HG03045 (cell line): ENCODE results near the gene TSPAN9.

Experiments
- ATAC-seq: cut with Tn5 transposase; IDR thresholded peaks from one replicate; pipeline ENCODE4 v1.9.1; 2021; ENCODE audit warnings: mild to moderate bottlenecking, moderate library complexity; ENCODE audit not compliant: unreplicated experiment

The TSPAN9 gene

GRCh38 chr12:3075315-3075714, 1.9 kb upstream of the TSPAN9 start:
- no peak for ATAC-seq

GRCh38 chr12:3077572-3078081, 448 bp downstream of the TSPAN9 start:
- peak; percentile 10 for ATAC-seq

DNA sequence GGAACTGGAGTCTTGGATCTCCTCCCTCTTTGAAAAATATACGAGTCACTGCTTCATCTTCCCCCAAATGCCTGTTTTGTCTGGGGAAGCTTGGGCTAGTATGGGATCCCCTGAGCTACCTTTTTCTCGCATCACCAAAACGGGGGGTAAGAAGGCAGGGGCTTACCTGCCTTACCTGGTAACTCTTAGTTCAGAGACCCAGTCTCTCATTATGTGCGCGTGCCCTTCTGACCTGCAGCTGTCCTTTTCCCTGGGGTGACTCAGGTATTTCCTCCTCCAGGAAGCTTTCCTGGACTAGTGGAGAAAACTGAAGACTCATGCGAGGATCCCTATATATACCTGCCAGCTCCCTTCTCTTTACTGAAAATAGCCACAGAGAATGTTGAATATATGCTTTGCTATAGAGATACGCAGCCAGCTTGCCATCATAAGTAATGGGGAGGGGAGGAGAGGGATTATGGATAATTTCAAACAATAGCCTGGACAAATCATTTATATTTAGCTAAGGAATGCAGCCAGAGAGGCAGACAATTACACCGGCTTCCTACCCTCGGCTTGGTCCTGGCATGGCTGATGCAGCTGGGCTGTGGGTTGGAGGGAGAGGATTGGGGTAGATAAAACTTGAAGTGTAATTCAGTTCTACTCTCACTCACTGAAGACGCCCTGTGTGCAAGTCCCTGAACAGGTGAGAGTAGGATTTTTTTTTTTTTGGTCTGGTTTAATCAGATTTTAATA, 1.1 kb downstream of the TSPAN9 start:
- no peak for ATAC-seq

DNA sequence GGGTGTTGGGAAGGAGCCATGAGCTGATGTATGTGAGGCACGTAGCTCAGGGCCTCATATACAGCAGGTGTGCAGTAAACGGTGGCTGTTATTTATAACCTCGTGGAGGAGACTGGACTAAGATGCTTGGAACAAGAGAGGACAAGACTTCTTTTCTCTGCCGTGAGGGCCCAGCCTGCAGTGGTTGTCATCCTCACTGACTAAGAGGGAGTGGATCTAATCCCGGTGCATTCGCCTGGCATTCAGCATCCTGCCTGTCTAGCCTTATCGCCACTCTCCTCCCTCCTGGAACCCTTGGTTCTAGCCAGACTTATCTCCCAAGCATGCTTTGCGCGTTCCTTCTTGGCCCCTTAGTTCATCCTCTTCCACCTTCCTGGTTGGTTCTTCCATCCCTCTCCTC, 3.9 kb downstream of the TSPAN9 start:
- no peak for ATAC-seq

DNA sequence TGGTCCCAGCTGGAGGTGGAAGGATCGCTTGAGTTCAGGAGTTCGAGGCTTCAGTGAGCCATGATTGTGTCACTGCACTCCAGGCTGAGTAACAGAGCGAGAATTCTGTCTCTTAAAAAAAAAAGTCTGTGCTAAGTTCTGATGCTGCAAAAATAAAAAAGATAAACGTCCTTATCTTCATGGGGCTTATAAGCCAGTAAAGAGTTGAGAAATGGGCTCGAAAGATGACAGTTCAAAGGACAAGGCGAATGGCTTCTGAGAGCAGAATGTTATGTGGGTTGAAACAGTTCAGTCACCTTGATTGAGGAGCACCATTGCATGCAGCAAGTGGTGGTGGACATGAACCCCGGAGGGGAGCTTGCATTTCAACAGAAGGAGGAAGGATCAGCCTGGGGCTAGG, 4.7 kb downstream of the TSPAN9 start:
- no peak for ATAC-seq

DNA sequence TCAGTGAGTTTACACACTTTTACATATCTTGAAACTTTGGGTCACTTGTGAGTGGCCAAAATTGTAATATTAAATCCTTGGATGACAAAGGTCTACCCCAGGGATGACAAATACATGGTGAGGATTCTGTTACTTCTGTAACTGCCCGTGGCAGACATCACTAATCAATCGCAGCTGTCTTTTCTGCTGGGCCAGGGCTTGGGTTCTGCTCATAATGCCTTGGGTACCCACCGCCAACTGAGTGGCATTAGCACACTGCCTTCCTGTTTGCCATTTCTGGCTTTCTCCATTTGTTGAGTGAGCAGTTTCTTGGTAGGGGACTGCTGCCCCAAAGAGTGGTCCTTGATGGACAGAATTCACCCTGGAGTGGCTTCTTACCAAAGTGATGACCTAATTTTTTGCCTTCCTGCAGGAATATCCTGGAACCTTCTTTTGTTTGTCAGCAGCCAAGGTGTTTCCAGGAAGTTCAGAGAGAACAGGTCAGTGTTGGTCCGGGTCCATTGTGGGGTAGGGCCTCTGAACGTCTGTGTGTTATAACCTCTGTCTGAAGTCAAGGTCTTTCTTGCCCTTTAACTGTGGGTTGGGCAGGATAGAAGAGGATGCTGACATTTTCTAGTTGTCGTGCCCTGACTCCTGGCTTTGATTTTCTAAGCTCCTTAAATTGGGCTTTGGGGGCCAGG, 6.2 kb downstream of the TSPAN9 start:
- no peak for ATAC-seq

DNA sequence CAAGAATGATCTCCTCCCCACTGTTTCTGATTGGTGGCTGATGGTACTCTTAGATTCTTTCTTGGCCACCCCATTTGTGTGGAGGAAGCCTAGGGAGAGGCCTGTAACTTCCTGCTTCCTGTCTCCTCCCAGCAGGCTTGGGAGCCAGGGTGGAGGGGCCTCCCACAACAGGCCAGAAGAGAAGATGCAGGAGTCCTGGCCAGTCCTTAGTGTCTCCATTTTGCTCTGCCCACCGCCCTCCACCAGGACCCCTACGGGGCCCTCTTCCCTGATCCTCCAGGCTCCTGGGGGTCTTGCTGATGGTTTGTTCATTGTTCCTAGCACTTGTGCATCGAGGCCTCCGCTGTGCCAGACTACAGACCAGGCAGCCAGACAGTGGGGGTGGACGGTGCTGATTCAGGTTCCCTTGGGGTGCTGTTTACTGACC, 6.8 kb downstream of the TSPAN9 start:
- ATAC-seq, result no peak

GRCh38 chr12:3084742-3085141, 7.6 kb downstream of the TSPAN9 start:
- ATAC-seq, result no peak

GRCh38 chr12:3085341-3086139, 8.4 kb downstream of the TSPAN9 start:
- no peak for ATAC-seq

DNA sequence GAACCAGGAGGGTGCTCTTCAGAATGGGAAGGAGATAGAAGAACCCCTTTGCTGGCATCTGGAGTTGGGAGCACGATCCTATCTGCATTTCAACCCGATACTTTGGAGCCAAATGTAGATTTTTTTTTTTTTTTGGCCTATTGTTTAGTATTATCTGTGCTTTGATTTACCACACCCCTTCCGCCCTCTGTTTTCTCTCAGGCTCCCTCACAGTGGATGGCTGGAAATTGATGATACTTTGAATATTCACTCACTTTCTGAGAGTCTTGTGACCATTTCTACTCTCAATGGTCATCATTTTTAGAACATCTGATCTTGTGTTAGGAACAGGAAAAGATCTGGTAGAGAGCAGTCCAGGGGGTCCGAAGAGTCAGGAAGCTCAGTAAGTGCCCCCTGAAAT, 9.0 kb downstream of the TSPAN9 start:
- ATAC-seq, result no peak

GRCh38 chr12:3086729-3087323, 9.6 kb downstream of the TSPAN9 start:
- no peak for ATAC-seq

- ATAC-seq, result no peak
Measured at GRCh38 chr12:3087758-3088650, 10.8 kb downstream of the TSPAN9 start.

- ATAC-seq, result no peak
Measured at GRCh38 chr12:3089588-3089987, 12.4 kb downstream of the TSPAN9 start.

DNA sequence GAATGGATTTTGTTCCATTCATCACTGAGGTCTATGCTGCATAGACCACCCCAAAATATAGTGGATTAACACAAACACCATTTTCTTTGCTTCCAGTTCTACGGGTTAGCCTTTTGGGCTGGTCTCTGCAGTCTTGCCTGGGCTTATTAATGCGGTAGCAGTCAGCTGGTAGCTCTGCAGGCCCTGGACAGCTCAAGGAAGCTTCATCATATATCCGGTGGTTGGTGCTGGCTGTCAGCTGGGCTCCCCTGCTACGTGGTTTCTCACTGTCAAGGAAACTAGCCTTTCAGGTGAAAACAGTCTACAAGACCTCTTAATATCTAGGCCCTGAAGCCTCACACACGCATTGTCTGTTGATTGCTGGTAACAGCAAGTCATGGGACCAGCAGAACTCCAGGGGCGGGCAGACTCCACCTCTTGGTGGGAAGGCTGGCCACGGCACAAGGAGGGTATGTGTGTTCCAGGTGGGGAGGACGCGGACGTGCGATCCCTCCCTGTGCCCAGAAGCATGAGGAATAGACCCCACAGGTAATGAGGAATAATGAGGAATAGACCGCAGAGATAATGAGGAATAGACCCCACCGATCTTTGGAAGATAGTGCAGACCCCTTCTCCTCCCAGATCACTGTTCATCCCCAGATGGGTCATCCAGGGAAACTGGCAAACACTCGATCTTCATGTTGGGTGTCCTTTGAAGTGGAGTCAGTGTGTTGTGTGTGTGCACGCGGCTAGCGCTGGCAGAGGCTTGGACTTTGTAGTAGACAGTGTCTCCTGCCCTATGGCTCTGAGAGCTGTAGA, 13.3 kb downstream of the TSPAN9 start:
- no peak for ATAC-seq

DNA sequence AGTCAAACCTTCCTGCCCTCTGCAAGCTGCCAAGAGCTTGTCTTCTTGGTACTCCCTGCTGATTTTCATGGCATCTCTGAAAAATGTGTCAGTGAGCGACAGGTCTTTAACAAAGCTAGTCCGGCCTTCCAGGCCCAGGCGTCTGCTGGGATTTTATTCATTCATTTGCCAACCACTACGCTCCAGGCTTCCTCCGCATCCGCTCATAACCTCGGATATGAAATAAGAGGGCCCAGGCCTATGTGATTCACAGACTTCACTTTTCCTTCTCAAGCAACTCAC, 13.8 kb downstream of the TSPAN9 start:
- no peak for ATAC-seq

- no peak for ATAC-seq
Measured at GRCh38 chr12:3091382-3092241, 14.4 kb downstream of the TSPAN9 start.

DNA sequence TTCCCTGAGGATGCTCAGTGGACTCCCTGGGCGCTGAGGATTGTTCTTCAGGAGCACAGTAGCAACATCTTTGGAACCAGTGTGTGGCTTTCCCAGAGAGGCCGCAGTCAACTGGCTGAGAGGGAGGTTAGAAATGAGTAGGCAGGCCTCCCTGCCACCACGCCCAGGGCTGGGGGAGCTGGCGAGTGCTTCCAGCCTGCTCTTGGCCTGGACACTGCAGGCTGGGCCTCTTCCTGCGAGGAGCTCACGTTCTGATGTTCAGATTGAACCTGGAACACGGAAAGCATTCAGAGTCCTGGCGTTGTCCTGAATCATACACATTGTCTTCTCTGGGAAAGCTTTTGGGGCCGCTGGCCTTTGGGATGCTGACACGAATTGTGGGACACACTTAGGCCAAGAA, 15.6 kb downstream of the TSPAN9 start:
- no peak for ATAC-seq

GRCh38 chr12:3097186-3097804, 20.1 kb downstream of the TSPAN9 start:
- ATAC-seq, result no peak
